NCI-H2227 (cell line): ENCODE measurements around the gene STX10.

Experiments
- DNase-seq: peaks from one replicate; lab custom pipeline; 2025; ENCODE audit not compliant: unreplicated experiment; lab: John Stamatoyannopoulos, UW

The STX10 gene

DNA sequence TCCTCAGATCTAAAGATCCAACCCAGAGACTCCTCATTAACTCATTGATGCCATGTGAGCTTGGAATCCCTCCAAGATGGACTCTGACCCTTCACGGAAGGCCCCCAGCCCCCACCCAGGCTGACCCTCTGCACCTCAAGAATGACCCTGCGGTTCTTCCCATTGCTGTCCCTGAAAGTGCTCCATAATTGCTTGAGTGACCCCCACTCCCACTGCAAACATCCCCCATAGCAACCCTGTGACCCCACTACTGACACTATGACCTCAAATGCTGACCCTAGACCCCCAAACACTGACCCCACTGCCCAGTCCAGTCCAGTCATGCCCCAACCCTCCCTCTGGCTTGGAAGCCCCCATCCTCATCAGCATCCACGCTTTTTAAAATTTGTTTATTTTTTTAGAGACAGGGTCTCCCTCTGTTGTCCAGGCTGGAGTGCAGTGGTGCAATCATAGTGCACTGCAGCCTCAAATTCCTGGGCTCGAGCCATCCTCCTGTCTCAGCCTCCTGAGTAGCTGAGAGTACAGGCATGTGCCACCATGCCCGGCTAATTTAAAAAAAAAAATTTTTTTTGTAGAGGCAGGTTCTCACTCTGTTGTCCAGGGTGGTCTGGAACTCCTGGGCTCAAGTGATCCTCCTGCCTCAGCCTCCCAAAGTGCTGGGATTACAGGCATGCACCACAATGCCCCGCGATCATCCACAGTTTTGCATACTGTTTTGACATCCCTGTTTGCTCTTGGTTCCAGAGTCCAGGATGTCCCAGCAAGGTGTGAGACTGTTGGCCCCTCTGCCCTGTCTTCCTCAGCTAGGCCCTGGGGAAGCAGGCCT lies 48.4 kb downstream of the STX10 start:
- DNase-seq = no peak

DNA sequence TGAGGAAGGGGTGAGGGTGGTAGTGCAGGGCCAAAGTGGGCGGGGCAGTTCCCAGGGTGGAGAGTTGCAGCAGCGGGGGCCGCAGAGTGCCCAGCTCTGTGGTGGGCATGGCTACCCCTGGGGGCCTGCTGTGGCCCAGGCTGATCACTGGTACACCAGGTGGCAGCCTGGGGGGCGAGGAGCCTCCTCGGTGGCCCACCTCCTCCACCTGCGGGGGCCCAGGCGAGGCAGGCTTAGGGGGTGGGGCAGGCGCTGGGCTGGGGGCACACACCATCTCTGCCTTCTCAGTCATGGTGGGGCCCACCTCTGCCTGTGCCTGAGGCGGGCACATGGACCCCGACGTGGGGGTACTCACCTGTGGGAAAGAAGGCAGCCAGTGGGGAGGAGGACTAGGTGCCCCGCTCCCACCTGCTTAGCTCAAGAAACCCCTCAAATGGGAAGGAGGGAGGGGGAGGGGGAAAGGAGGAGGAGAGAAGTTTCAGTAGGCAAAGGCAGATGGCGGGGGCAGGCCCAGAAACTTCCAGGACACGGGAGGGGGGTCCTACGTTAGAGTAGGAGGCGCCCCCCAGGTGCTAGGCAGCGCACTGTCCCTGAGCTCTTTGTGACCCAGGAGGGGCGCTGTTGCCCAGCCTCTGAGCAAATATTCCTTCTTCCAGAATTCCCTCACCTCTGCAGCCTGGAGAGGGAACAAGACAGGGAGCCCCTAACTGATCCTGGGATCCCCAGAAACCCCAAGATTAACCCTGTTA lies 49.2 kb downstream of the STX10 start:
- DNase-seq = no peak

DNA sequence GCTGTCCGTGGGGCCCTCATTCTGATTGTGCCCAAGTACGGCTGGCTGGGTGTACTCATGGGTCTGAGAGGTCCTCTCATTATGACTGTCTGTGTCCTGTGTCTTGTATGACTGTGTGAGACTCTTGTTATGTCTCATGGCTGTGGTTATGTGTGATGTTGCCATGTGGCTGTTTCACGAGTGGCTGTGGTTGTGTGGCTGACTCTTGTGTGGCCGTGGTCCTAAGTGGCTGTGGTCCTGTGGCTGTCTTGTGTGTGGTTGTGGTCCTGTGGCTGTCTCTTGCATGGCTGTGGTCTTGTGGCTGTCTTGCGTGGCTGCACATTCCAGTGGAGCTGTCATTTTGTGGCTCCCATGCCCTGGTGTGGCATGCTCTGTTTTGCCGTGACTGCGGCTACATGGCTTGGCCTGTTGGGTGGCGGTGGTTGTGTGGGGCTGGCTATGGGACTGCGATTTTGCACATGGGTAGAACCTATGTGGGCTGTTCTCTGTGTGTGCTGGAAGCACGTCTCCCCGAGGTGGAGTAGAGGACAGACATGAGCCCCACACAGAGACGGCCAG lies 50.1 kb downstream of the STX10 start:
- no peak for DNase-seq

DNA sequence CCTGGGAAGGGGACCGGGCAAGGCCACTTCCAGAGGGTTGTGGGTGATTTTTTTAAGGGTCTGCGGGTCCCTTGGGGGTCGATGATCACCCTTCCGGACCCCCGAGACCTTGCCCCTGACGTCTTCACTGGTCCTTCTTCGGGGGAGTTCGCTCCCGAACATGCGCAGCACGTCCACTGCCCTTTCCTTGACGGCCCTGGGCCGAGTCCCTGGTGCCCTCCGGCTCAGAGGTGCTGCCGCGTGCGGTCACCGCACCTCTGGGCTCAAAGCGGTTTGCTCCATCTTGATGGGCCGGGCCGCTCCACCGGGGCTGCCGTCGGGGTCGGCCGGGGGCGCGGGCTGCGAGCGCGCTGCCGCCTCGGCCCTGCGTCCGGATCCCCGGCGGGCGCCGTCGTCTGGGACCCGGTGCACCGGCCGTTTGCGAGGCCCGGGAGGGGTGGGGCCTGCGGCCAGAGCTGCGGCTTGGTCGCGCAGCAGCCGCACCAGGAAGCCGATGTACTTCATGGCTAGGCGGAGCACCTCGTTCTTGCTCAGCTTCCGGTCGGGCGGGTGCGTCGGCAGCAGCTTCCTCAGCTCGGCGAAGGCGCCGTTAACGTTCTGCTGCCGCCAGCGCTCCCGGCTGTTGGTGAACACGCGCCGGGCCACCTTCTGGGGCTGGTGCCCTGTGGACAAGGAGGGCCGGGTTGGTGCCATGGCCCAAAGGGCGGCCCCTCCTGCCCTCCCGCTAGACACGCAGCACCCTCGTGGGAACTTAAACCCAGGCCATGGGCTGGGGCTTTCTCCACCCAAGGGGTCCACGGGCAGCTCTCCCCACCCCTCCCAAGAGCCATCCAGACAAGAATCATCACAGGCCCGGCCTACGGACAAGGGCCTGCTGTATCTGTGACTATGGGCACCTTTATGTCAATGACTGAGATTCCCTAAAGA lies 50.8 kb downstream of the STX10 start:
- no peak for DNase-seq

DNA sequence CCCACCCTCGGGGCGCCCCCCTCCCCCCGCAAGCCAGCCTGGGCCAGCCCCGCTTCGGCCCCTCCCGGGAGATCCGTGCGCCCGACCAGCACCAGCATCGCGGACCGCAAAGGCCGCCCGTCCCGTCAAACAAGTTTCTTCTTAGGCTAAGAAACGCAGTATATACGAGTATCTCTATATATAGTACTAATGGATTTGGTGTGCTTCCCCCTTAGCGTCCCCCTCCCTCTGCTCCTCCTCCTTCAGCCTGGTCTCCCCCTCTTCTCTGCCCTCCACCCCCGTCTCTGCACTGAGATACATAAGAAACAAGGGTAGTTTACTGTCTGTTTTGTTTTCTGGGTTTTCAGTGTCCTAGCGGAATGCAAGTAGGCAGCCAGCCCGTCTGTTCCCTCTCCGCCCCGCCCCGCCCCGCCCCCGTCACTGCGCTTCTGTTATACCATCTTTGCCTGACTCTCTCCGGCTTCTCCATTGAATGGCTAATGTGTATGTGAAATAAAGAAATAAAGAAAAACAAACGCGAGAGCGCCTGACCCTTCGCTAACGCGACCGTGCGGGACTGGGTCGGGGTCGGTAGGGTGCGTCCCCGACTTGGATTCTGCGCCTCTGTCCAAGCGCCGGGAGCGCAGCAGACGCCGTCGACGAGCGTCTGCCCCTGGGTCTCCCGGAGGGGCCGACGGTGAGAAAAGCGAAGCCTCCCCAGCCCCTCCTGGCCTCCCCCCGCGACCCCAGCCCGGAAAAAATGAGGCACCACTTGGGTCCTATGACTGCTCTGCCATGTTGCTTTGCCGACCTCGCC lies 51.7 kb downstream of the STX10 start:
- DNase-seq = no peak

DNA sequence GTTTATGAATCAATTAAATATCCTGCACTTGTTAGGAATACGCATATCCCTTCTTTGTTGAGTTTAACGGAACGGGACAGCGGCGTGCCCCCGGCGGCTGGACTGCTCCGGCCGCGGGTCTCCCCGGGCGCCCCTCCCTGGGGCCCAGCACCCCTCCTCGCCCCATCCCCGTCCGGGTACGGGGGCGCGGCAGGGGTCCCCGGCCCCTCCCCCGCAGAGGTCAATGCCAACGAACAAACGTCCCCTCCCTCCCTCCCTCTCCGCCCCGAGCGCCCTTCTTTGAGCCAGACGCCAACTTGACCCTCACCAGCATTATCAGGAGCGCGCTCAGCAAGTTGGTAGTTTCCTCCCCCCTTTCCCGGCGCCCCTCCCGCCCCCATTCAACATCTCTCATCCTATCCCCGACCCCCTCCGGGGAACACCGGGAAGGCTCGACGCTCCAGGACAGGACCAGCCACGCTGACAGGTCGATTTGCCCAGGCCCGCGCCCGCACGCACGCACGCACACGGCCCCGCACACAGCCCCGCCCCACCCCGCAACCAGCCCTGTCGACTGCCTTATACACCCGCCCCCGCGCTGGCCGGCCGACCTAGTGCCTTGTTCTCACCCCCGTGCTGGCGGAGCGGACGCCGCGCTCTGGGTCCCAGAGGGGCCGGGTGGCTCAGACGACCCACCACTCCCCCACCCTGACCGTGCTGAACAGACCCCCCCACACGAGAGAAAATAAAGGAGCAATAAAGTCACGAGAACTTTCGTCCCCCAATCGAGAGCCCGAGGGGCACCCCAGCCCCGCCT lies 52.5 kb downstream of the STX10 start:
- no peak for DNase-seq

DNA sequence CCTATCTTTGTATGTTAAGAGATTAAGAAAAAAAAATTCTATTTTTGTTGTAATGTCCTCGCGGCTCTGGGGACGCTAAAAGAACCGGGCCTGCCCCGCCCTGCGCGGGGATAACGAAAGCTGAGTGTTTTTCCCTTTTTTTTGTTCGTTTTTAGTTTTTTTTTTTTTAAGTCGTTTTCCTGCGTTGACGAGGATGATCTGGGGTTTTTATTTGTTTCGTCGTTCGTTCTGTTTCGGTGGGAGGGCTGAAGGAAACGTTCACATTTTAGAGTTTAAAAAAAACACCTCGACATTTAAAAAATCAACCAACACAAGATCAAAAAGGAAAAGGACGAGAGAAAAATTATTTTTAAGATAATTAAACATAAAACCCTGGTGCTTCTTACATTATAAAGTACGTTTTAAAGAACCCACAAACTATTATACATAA lies 53.1 kb downstream of the STX10 start:
- no peak for DNase-seq

DNA sequence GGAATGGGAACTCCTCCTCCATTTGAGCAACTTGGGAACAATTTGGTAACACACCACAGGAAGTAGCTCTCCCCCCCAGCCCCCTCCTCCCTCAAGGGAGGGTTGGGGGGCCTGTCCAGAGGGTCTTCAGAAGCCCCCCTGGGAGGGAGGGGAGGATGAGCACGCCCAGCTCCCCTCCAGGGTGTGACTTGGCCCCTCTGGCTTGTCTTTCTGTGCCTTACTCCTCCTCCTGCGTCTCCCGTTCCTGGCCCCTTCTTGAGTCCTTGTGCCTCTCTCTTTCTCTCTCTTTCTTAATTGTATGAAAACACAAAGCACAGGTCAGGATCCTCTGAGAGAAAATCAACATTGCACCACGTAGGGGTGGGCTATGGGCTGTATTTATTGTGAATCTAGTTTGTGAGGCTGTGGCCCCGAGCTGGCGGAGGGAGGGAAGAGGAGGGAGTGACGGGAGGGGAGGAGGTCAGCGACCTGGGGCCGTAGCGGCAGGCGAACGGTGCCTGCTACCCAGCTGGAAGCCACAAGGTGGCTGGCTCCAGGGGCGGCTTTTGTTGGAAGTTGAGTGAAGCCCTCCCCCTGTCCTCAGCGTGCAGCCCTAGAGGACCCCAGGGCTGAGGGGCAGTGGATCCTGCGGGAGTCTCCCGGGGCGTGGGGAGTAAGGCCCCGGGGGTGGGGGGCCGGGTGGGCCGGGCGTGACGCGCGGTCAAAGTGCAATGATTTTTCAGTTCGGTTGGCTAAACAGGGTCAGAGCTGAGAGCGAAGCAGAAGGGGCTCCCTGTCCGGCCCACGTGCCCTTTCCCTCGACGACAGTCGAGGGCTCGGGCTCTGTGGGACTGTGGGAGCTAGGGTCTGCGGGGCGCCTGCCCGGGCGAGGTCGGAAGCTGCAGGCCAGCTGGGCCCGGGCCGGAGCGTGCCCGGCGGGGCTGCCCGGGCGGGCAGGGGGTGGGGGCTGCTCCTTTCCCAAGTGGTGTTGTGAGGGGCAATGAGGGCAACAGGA lies 53.9 kb downstream of the STX10 start:
- no peak for DNase-seq

DNA sequence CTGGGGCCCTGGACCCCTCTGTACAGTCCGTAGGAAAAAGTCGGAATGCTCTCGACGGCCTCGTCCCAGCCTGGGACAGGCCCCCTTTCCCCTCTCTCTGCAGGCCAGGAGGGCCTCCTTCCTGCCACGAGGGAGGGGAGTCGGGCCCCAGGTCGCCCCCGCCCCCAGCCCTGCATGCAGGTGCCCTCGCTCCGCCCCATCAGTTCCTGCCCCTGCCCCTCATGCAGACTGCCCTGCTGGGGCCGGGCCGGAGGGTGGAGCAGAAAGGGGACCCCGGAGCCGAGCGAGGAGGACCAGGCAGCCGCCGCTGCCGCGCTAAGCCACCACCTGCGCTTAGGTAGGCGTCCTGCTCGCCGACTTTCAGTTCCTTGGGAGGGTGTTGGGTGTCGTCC lies 54.8 kb downstream of the STX10 start:
- DNase-seq = no peak

DNA sequence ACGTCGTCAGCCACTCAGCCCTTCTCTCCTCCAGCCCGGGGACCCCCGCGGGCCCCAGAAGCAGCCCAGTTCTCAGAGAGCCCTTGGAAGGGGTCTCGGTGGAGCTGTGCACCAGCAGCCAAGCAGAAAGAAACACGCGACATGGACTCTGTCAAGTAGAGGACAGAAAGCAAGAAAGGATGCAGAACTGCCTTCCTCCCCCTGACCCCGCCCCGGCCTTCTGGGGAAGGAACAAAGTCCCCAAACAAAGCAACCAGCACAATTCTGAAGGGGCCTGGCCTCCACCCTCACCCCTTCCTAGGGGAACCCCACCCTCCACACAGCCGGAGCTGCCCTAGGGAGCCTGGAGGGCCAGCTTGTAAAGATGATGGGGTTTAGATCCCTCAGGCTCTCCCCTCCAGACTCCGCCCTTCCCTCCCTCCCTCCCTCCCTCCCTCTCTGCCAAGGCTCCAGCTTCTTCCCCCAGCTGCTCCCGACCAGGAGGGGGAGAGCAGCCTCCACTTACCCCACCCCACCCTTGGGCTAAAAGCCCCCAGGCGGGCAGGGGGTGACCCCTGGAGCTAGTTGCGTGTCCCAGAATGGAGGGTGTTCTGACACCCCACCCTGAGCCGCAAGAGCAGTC lies 55.3 kb downstream of the STX10 start:
- peak; percentile 21 for DNase-seq

DNA sequence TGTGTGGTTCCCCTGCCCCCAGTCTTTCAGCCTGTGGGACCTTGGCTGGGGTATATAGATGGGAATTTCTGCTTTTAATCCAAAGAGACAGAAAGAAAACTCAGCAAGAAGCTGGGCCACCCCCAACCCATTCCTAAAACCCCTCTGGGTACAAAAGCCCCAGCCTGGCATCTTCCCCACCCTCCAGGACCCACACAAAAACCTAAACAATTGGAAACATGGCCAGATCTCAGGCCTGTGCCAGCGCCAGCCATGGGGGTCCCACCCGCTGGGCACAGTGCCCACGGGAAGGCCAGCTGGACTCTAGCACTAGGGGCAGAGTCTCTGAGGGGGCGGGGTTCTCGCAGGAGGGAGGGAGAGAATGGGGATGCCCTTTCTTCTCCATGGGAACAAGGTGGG lies 56.1 kb downstream of the STX10 start:
- no peak for DNase-seq
